Osteoblast (primary cell): ENCODE data around the gene XRCC5. TPM values are rescaled to one million over a fixed set of nuclear protein-coding genes. Genes with fewer than 3 reads are reported as not detected.

Experiments used
- DNase-seq: peaks from one replicate; pipeline ENCODE4 v3.0.0; 2011; ENCODE audit warnings: low spot score, mixed read lengths; ENCODE audit not compliant: insufficient read length; ENCODE audit errors: missing footprints
- H2AFZ ChIP-seq: 2 replicates; pipeline ENCODE4 v1.6.0; 2011; ENCODE audit warnings: mild to moderate bottlenecking, low read length
- H3K27ac ChIP-seq: 2 replicates; pipeline ENCODE4 v1.5.1; 2011; ENCODE audit warnings: mild to moderate bottlenecking, low read depth, low read length, moderate library complexity
- H3K27me3 ChIP-seq: 2 replicates; pipeline ENCODE4 v1.6.0; 2012; ENCODE audit warnings: mild to moderate bottlenecking, control low read depth, inconsistent platforms, low read length, moderate library complexity; ENCODE audit not compliant: insufficient read depth
- H3K36me3 ChIP-seq: 2 replicates; pipeline ENCODE4 v1.5.1; 2011; ENCODE audit warnings: mild to moderate bottlenecking, low read length, control low read depth, moderate library complexity; ENCODE audit not compliant: insufficient read depth
- H3K4me1 ChIP-seq: 2 replicates; pipeline ENCODE4 v1.5.1; 2011; ENCODE audit warnings: mild to moderate bottlenecking, low read length, control low read depth, moderate library complexity; ENCODE audit not compliant: insufficient read depth
- H3K4me2 ChIP-seq: 2 replicates; pipeline ENCODE4 v1.6.0; 2011; ENCODE audit warnings: mild to moderate bottlenecking, low read length; ENCODE audit not compliant: insufficient read depth
- H3K4me3 ChIP-seq: fragments of 200-600 bp; sonication (generic); 3 replicates; pipeline ENCODE4 v1.5.1; 2012; ENCODE audit warnings: mild to moderate bottlenecking, low read length, inconsistent platforms; ENCODE audit not compliant: insufficient read depth
- H3K79me2 ChIP-seq: 2 replicates; pipeline ENCODE4 v1.6.0; 2012; ENCODE audit warnings: mild to moderate bottlenecking, low read length, control low read depth, inconsistent platforms; ENCODE audit not compliant: insufficient read depth
- H3K9me3 ChIP-seq: 2 replicates; pipeline ENCODE4 v1.5.1; 2011; ENCODE audit warnings: low read depth, low read length, control low read depth
- H4K20me1 ChIP-seq: 2 replicates; pipeline ENCODE4 v1.6.0; 2012; ENCODE audit warnings: mild to moderate bottlenecking, low read length, control low read depth; ENCODE audit not compliant: insufficient read depth
- total RNA-seq: library from RNA; depleted of rRNA; stranded (reverse); fragments of >200 nt; gene quantifications from 2 replicates; pipeline ENCODE4 v1.2.3, GENCODE V29; 2012
- TF ChIP-seq, protein P1 (sequence below): IDR thresholded peaks from 2 replicates; pipeline ENCODE4 v1.5.1; 2011; ENCODE audit warnings: mild to moderate bottlenecking, low read depth, low read length, moderate library complexity; ENCODE audit errors: extremely low read depth

XRCC5 gene
- total RNA-seq, 1 donor = 203 TPM

DNA sequence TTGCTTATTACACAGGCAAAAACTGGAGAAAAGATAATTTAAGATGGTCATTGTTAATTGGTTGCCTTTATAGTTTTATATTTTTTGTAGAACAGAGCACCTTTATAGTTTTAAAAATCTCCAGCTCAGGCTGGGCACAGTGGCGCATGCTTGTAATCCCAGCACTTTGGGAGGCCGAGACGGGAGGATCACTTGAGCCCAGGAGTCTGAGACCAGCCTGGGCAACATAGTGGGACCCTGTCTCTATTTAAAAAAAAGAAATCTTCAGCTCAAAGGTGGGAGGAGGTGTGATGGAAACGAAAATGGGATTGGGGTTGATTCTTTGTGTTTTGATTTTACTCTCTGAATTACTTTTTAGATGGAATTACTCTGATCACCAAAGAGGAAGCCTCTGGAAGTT lies 85.4 kb downstream of the XRCC5 start:
- H3K4me1 ChIP-seq = peaks cover 13% of the 10 kb centered on the region
- H4K20me1 ChIP-seq = peaks cover 5% of the 10 kb centered on the region
- H3K79me2 ChIP-seq = peaks cover 10% of the 10 kb centered on the region
- H3K36me3 ChIP-seq = peaks cover 49% of the 10 kb centered on the region
- H2AFZ ChIP-seq = no peak overlapping the region
- H3K27me3 ChIP-seq = no peaks in the 10 kb centered on the region
- no peak overlapping the region for H3K27ac ChIP-seq
- no peak for DNase-seq
- no peaks in the 10 kb centered on the region for H3K9me3 ChIP-seq
- TF ChIP-seq, protein P1, sequence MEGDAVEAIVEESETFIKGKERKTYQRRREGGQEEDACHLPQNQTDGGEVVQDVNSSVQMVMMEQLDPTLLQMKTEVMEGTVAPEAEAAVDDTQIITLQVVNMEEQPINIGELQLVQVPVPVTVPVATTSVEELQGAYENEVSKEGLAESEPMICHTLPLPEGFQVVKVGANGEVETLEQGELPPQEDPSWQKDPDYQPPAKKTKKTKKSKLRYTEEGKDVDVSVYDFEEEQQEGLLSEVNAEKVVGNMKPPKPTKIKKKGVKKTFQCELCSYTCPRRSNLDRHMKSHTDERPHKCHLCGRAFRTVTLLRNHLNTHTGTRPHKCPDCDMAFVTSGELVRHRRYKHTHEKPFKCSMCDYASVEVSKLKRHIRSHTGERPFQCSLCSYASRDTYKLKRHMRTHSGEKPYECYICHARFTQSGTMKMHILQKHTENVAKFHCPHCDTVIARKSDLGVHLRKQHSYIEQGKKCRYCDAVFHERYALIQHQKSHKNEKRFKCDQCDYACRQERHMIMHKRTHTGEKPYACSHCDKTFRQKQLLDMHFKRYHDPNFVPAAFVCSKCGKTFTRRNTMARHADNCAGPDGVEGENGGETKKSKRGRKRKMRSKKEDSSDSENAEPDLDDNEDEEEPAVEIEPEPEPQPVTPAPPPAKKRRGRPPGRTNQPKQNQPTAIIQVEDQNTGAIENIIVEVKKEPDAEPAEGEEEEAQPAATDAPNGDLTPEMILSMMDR = no peak
- no peak overlapping the region for H3K4me2 ChIP-seq
- no peak overlapping the region for H3K4me3 ChIP-seq

DNA sequence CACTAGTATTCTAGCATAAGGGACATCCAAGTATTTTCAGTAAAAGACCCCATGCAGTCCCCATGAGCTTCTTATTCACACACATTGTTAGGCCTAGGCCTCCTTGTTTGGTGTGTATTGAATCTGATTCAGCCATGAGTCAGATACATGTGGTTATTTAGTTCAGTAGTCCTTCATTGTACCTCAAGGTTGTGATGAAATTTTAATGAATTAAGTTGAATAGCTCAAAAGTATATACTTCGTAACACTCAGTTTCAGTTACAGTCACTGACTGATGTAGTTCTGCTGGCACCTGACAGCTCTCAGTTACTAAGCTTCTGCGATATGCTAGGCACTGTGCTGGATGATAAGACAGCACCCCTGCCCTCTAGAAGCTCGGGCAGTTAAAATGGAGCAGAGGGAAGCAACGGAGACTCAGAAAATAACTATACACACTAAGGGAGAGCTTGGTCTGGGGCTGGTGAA lies 86.4 kb downstream of the XRCC5 start:
- peak; percentile 91 for DNase-seq
- Histone ChIP-seq H3K79me2 (peaks cover 4% of the 10 kb centered on the region), H3K27me3 (no peaks in the 10 kb centered on the region), H3K4me2 (peak overlapping the region; percentile 59), H3K4me1 (peaks cover 13% of the 10 kb centered on the region), H3K36me3 (peaks cover 49% of the 10 kb centered on the region), H4K20me1 (peaks cover 3% of the 10 kb centered on the region), H3K4me3 (no peak overlapping the region), H2AFZ (no peak overlapping the region), H3K27ac (peak overlapping the region; percentile 71), H3K9me3 (no peaks in the 10 kb centered on the region)
- TF ChIP-seq, protein P1 = no peak

DNA sequence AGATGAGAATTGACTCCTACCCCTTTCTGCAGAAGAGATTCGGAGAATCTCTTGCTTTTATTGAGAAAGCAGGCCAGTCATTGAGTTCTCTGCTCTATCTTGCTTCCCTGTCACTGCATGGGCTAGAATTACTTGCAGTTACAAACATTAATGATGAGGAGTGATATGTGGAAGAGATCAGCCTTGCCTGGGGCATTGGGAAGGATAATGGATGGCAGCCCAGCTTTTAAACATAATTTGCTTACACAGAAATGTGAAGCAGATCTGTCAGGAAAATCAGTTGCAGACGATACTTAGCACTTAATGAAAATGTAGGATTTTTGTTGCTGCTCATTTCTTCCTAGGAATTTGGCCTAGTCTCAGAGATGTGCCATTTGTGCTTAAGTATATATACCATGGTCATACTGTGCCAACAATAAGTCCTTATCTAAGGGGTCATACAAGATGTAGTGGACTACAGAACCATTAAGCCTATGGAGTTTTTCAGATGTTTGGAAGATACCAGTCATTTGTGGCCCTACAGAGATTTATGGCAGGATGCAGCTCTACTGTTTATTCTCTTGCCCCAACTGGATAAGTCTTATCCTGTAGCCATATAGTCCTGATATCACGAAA lies 92.7 kb downstream of the XRCC5 start:
- TF ChIP-seq, protein P1 = no peak
- Histone ChIP-seq H3K27me3 (no peaks in the 10 kb centered on the region), H3K79me2 (peaks cover 4% of the 10 kb centered on the region), H3K4me2 (no peak overlapping the region), H2AFZ (no peak overlapping the region), H3K27ac (no peak overlapping the region), H3K9me3 (no peaks in the 10 kb centered on the region), H3K4me3 (no peak overlapping the region), H3K36me3 (peaks cover 78% of the 10 kb centered on the region), H4K20me1 (no peaks in the 10 kb centered on the region), H3K4me1 (no peaks in the 10 kb centered on the region)
- no peak for DNase-seq

DNA sequence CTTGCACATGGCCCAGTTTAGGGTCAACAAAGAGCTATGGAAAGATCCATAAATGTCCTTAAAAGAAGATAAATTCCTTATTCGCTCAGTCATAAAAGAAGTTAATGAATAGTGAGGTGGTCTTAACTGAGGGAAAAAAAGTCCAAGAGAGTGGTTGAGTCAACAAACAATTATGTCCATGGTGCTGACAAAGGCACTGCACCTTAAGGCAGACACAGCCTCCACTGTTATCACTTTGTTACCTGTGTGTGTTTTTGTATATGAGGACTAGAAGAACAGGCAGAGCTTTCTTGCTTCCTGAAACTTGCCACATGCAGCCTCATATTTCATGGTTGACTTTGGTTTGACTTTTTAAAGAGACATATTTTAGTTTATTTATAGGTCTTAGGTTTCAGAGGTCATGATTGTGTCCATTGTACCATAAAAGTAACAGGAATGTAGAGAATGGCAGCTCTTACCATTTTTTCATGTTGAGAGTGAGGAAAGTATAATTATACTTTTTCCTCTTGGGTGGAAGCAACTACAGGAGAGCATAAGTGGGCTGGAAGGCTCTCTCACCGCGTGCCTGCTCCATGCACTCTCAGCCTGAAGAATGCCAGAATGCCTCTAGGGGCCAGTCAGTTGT lies 93.6 kb downstream of the XRCC5 start:
- Histone ChIP-seq H3K27ac (no peak overlapping the region), H3K36me3 (peaks cover 72% of the 10 kb centered on the region), H3K9me3 (no peaks in the 10 kb centered on the region), H2AFZ (no peak overlapping the region), H3K4me1 (no peaks in the 10 kb centered on the region), H4K20me1 (no peaks in the 10 kb centered on the region), H3K4me2 (no peak overlapping the region), H3K79me2 (peaks cover 4% of the 10 kb centered on the region), H3K4me3 (no peak overlapping the region), H3K27me3 (no peaks in the 10 kb centered on the region)
- TF ChIP-seq, protein P1 = no peak
- no peak for DNase-seq
